ENCODE data around the gene LHX2. TPM values are rescaled to one million over a fixed set of nuclear protein-coding genes. Genes with fewer than 3 reads are reported as not detected.

Gene LHX2
- total RNA-seq, 1 donor = not detected

DNA sequence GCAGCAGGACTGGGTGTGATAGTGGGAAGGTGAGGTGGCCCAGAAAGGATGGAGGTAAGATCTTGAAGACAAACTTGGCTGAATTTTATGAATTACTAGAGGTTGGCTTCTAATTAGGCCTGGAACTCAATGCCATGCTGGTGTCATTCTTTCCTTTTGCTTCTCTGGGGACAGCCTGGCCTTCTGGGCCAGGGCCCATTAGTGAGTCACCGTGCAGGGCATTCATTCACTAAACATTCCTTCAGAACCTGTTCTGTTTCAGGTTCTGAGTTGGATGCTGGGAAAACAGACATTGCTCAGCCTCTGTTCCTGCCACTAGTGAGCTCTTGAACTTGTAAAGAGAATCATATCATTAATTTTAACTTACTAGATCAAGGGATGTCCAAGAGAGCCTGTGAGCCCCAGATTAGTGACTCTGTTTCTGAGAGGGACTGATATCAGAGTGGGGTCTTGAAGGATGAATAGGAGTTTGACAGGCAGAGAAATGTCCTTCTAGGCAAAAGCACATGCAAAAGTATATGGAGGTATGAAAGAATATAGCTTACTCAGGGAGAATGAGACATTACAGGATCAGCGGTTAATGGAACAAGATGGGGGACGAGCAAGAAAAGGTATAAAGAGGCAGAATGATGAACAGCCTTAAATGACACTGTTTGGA lies 66.5 kb downstream of the LHX2 start:
- DNase-seq (ENCODE audit: low read depth) = no peak
- TF ChIP-seq, protein P1, sequence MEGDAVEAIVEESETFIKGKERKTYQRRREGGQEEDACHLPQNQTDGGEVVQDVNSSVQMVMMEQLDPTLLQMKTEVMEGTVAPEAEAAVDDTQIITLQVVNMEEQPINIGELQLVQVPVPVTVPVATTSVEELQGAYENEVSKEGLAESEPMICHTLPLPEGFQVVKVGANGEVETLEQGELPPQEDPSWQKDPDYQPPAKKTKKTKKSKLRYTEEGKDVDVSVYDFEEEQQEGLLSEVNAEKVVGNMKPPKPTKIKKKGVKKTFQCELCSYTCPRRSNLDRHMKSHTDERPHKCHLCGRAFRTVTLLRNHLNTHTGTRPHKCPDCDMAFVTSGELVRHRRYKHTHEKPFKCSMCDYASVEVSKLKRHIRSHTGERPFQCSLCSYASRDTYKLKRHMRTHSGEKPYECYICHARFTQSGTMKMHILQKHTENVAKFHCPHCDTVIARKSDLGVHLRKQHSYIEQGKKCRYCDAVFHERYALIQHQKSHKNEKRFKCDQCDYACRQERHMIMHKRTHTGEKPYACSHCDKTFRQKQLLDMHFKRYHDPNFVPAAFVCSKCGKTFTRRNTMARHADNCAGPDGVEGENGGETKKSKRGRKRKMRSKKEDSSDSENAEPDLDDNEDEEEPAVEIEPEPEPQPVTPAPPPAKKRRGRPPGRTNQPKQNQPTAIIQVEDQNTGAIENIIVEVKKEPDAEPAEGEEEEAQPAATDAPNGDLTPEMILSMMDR (IDR thresholded peaks at IDR 0.05; ENCODE audit: insufficient read depth, low read length) = no peak
- H3K4me3 ChIP-seq (ENCODE audit: low read depth, low read length) = no peak overlapping the region

DNA sequence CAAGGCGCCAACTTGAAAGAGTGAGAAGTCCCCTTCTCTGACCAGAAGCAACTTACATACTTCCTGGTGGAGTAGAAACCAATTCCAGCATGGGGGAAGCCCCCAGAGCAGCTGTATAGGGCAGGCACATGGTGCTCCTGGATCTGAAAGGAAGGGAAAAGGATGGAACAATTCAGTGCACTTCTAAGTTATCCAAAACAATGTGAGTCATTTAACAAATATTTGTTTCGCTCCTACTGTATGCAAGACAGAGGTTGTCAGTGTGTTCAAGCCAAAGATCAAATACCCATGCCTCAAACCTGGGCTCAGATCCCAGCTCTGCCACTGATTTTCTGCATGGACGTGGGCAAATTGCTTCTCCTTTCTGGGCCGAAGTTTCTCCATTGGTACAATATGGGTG lies 67.1 kb downstream of the LHX2 start:
- peak; percentile 16 for DNase-seq (ENCODE audit: low read depth)
- TF ChIP-seq, protein P1 (IDR thresholded peaks at IDR 0.05; ENCODE audit: insufficient read depth, low read length) = no peak
- no peak overlapping the region for H3K4me3 ChIP-seq (ENCODE audit: low read depth, low read length)

GRCh38 chr9:124079176-124079925 lies 67.8 kb downstream of the LHX2 start:
- H3K4me3 ChIP-seq (ENCODE audit: low read depth, low read length) = no peak overlapping the region
- no peak for DNase-seq (ENCODE audit: low read depth)
- TF ChIP-seq, protein P1 (IDR thresholded peaks at IDR 0.05; ENCODE audit: insufficient read depth, low read length) = no peak

- no peak overlapping the region for H3K4me3 ChIP-seq (ENCODE audit: low read depth, low read length)
- no peak for DNase-seq (ENCODE audit: low read depth)
- TF ChIP-seq, protein P1 (IDR thresholded peaks at IDR 0.05; ENCODE audit: insufficient read depth, low read length) = no peak
Observed at GRCh38 chr9:124082622-124083021, 71.1 kb downstream of the LHX2 start.

Other genes starting within 250 kb of the LHX2 start
- gene DENND1A, start 81.6 kb upstream of the LHX2 start, total RNA-seq (ENCODE audit: low replicate concordance) = 13.1 and 27.7 TPM in 2 replicates
- 44.7 and 64.3 TPM in 2 replicates for gene NEK6, start 246.2 kb downstream of the LHX2 start, total RNA-seq (ENCODE audit: low replicate concordance)

Measured in fibroblast of the aortic adventitia (primary cell).